ENCODE measurements around the gene OPHN1. TPM values are rescaled to one million over a fixed set of nuclear protein-coding genes. Genes with fewer than 3 reads are reported as not detected.

Gene OPHN1
- total RNA-seq, 1 experiment from 2014 or later, result 3.3 TPM

- Histone ChIP-seq H3K9me3 (ENCODE audit: low read depth, low read length, poor library complexity, severe bottlenecking) (no peaks in the 10 kb centered on the region), H3K4me3 (ENCODE audit: low read depth, low read length, poor library complexity, severe bottlenecking) (no peak overlapping the region), H3K36me3 (ENCODE audit: insufficient read depth, low read length, poor library complexity, severe bottlenecking) (no peaks in the 10 kb centered on the region), H3K4me1 (ENCODE audit: insufficient read depth, low read length, poor library complexity, severe bottlenecking) (no peaks in the 10 kb centered on the region), H3K27me3 (replicated peaks; ENCODE audit: insufficient read depth, low read depth, low read length, poor library complexity) (no peaks in the 10 kb centered on the region), H3K27ac (ENCODE audit: low read depth, low read length, poor library complexity, severe bottlenecking) (no peak overlapping the region)
- CTCF ChIA-PET, result no interaction called here
- DNase-seq (ENCODE audit: low spot score), result no peak
- POLR2A ChIA-PET (ENCODE audit: low non-redundant PET), result no interaction called here
- no TSS peak for BruUV-seq (replicated peaks)
- TF ChIP-seq CTCF (conservative IDR thresholded peaks at IDR 0.05; ENCODE audit: low read depth, low read length) (no peak), EZH2 (IDR thresholded peaks at IDR 0.05; ENCODE audit: borderline replicate concordance, low read depth, low read length, poor library complexity, severe bottlenecking) (no peak)
- intact Hi-C loops (cut with micrococcal nuclease; ENCODE audit: unreplicated experiment), result no loop called here
Observed at GRCh38 chrX:68417651-68418050, 15.6 kb downstream of the OPHN1 start.

- Histone ChIP-seq H3K4me1 (ENCODE audit: insufficient read depth, low read length, poor library complexity, severe bottlenecking) (no peaks in the 10 kb centered on the region), H3K27me3 (replicated peaks; ENCODE audit: insufficient read depth, low read depth, low read length, poor library complexity) (no peaks in the 10 kb centered on the region), H3K27ac (ENCODE audit: low read depth, low read length, poor library complexity, severe bottlenecking) (no peak overlapping the region), H3K9me3 (ENCODE audit: low read depth, low read length, poor library complexity, severe bottlenecking) (no peaks in the 10 kb centered on the region), H3K36me3 (ENCODE audit: insufficient read depth, low read length, poor library complexity, severe bottlenecking) (no peaks in the 10 kb centered on the region), H3K4me3 (ENCODE audit: low read depth, low read length, poor library complexity, severe bottlenecking) (no peak overlapping the region)
- no TSS peak for BruUV-seq (replicated peaks)
- TF ChIP-seq EZH2 (IDR thresholded peaks at IDR 0.05; ENCODE audit: borderline replicate concordance, low read depth, low read length, poor library complexity, severe bottlenecking) (no peak), CTCF (conservative IDR thresholded peaks at IDR 0.05; ENCODE audit: low read depth, low read length) (no peak)
- intact Hi-C loops (cut with micrococcal nuclease; ENCODE audit: unreplicated experiment), result no loop called here
- no peak for DNase-seq (ENCODE audit: low spot score)
- ChIA-PET POLR2A (ENCODE audit: low non-redundant PET) (no interaction called here), CTCF (no interaction called here)
Observed at GRCh38 chrX:68416592-68416991, 16.7 kb downstream of the OPHN1 start.

- H3K4me3 ChIP-seq (ENCODE audit: low read depth, low read length, poor library complexity, severe bottlenecking), result no peak overlapping the region
- intact Hi-C loops (cut with micrococcal nuclease; ENCODE audit: unreplicated experiment), result no loop called here
- CTCF ChIA-PET, result no interaction called here
- no peaks in the 10 kb centered on the region for H3K4me1 ChIP-seq (ENCODE audit: insufficient read depth, low read length, poor library complexity, severe bottlenecking)
- POLR2A ChIA-PET (ENCODE audit: low non-redundant PET), result no interaction called here
- no peaks in the 10 kb centered on the region for H3K27me3 ChIP-seq (replicated peaks; ENCODE audit: insufficient read depth, low read depth, low read length, poor library complexity)
- BruUV-seq (replicated peaks), result no TSS peak
- H3K27ac ChIP-seq (ENCODE audit: low read depth, low read length, poor library complexity, severe bottlenecking), result no peak overlapping the region
- DNase-seq (ENCODE audit: low spot score), result no peak
- no peaks in the 10 kb centered on the region for H3K9me3 ChIP-seq (ENCODE audit: low read depth, low read length, poor library complexity, severe bottlenecking)
- H3K36me3 ChIP-seq (ENCODE audit: insufficient read depth, low read length, poor library complexity, severe bottlenecking), result no peaks in the 10 kb centered on the region
- no peak for TF ChIP-seq EZH2 (IDR thresholded peaks at IDR 0.05; ENCODE audit: borderline replicate concordance, low read depth, low read length, poor library complexity, severe bottlenecking)
Observed at GRCh38 chrX:68415316-68415715, 18.0 kb downstream of the OPHN1 start.

- intact Hi-C loops (cut with micrococcal nuclease; ENCODE audit: unreplicated experiment), result no loop called here
- no peaks in the 10 kb centered on the region for H3K9me3 ChIP-seq (ENCODE audit: low read depth, low read length, poor library complexity, severe bottlenecking)
- no peaks in the 10 kb centered on the region for H3K36me3 ChIP-seq (ENCODE audit: insufficient read depth, low read length, poor library complexity, severe bottlenecking)
- no peak for TF ChIP-seq EZH2 (IDR thresholded peaks at IDR 0.05; ENCODE audit: borderline replicate concordance, low read depth, low read length, poor library complexity, severe bottlenecking)
- TF ChIP-seq CTCF (conservative IDR thresholded peaks at IDR 0.05; ENCODE audit: low read depth, low read length), result no peak
- ChIA-PET POLR2A (ENCODE audit: low non-redundant PET) (no interaction called here), CTCF (no interaction called here)
- no TSS peak for BruUV-seq (replicated peaks)
- H3K4me3 ChIP-seq (ENCODE audit: low read depth, low read length, poor library complexity, severe bottlenecking), result no peak overlapping the region
- no peaks in the 10 kb centered on the region for H3K4me1 ChIP-seq (ENCODE audit: insufficient read depth, low read length, poor library complexity, severe bottlenecking)
- no peak for DNase-seq (ENCODE audit: low spot score)
- H3K27me3 ChIP-seq (replicated peaks; ENCODE audit: insufficient read depth, low read depth, low read length, poor library complexity), result no peaks in the 10 kb centered on the region
- H3K27ac ChIP-seq (ENCODE audit: low read depth, low read length, poor library complexity, severe bottlenecking), result no peak overlapping the region
Observed at GRCh38 chrX:68413254-68413653, 20.0 kb downstream of the OPHN1 start.

All from A673 (cell line).